Fibroblast of pulmonary artery (primary cell): Measurements from ENCODE around the gene PRR3.
"Not testable (repeated sequence)": the region's sequence is repeated elsewhere in the genome, so short reads cannot be mapped to it uniquely, and the experiment has no call there.

Experiments
- DNase-seq: peaks from one replicate; pipeline ENCODE4 v3.0.0-alpha.2; 2010; ENCODE audit warnings: low read depth
- H3K4me3 ChIP-seq: replicated peaks from 2 replicates; pipeline ENCODE4 v1.5.1; 2011; ENCODE audit warnings: low read depth, mild to moderate bottlenecking, control low read depth, low read length, moderate library complexity
- CTCF ChIP-seq: IDR thresholded peaks from 2 replicates; pipeline ENCODE4 v1.5.1; 2011; ENCODE audit warnings: mild to moderate bottlenecking, control low read depth, low read length, inconsistent platforms; ENCODE audit errors: missing control alignments

The PRR3 gene

GRCh38 chr6:30597315-30598144 lies 40.4 kb downstream of the PRR3 start:
- peak; percentile 79 for TF ChIP-seq CTCF
- not testable (repeated sequence) for H3K4me3 ChIP-seq
- DNase-seq: peak; percentile 84

- no peak for DNase-seq
- no peak for TF ChIP-seq CTCF
- no peak overlapping the region for H3K4me3 ChIP-seq
These were observed 42.0 kb downstream of the PRR3 start for GRCh38 chr6:30598912-30599624.

GRCh38 chr6:30599625-30600324 lies 42.7 kb downstream of the PRR3 start:
- no peak for TF ChIP-seq CTCF
- no peak overlapping the region for H3K4me3 ChIP-seq
- no peak for DNase-seq

GRCh38 chr6:30600451-30600961 lies 43.4 kb downstream of the PRR3 start:
- no peak for DNase-seq
- H3K4me3 ChIP-seq: no peak overlapping the region
- TF ChIP-seq CTCF: no peak

GRCh38 chr6:30601436-30601814 lies 44.3 kb downstream of the PRR3 start:
- TF ChIP-seq CTCF: no peak
- DNase-seq: no peak
- H3K4me3 ChIP-seq: no peak overlapping the region

- TF ChIP-seq CTCF: no peak
- no peak overlapping the region for H3K4me3 ChIP-seq
- DNase-seq: no peak
These were observed 44.9 kb downstream of the PRR3 start for GRCh38 chr6:30601815-30602641.
